Liver (tissue), 3 donors: Measurements from ENCODE around the gene RREB1.

ENCODE experiments used
- GABPA ChIP-seq, 2 donors: IDR thresholded peaks in 1 of 2; conservative IDR thresholded peaks in 1 of 2; 2 replicates each; pipeline ENCODE4 v1.6.1; 2016; ENCODE audit warnings: antibody characterized with exemption in 2 of 2, mild to moderate bottlenecking in 1 of 2, moderate library complexity in 1 of 2
- HNF4A ChIP-seq, 2 donors: conservative IDR thresholded peaks; 2 replicates each; pipeline ENCODE4 v1.6.1; 2016; ENCODE audit warnings: antibody characterized with exemption in 2 of 2, mild to moderate bottlenecking in 2 of 2
- JUND ChIP-seq, 2 donors: IDR thresholded peaks; 2 replicates each; pipeline ENCODE4 v1.6.1; 2016; ENCODE audit warnings: antibody characterized with exemption in 2 of 2
- RAD21 ChIP-seq, 2 donors: IDR thresholded peaks; 2 replicates each; pipeline ENCODE4 v1.6.1; 2016; ENCODE audit warnings: antibody characterized with exemption in 2 of 2, mild to moderate bottlenecking in 2 of 2
- TAF1 ChIP-seq: conservative IDR thresholded peaks from 2 replicates; pipeline ENCODE4 v1.6.1; 2016; ENCODE audit warnings: antibody characterized with exemption, mild to moderate bottlenecking
- TF ChIP-seq, protein P1 (sequence below): fragments of 150-350 bp; IDR thresholded peaks from 2 replicates; pipeline ENCODE4 v1.5.1; 2017; ENCODE audit warnings: improper control_type of control experiment, low read depth, low read length; ENCODE audit not compliant: missing input control
- TF ChIP-seq, protein P2 (sequence below): IDR thresholded peaks from 2 replicates; pipeline ENCODE4 v1.6.1; 2016; ENCODE audit warnings: antibody characterized with exemption, mild to moderate bottlenecking
- TF ChIP-seq, protein P3 (sequence below): IDR thresholded peaks from 2 replicates; pipeline ENCODE4 v1.6.1; 2016; ENCODE audit warnings: antibody characterized with exemption
- TF ChIP-seq, protein P4 (sequence below): IDR thresholded peaks from 2 replicates; pipeline ENCODE4 v1.6.1; 2016; ENCODE audit warnings: antibody characterized with exemption
- TF ChIP-seq, protein P5 (sequence below): IDR thresholded peaks from 2 replicates; pipeline ENCODE4 v1.6.1; 2016; ENCODE audit warnings: antibody characterized with exemption
- donor health status: healthy.
- donor health status: healthy.

DNA sequence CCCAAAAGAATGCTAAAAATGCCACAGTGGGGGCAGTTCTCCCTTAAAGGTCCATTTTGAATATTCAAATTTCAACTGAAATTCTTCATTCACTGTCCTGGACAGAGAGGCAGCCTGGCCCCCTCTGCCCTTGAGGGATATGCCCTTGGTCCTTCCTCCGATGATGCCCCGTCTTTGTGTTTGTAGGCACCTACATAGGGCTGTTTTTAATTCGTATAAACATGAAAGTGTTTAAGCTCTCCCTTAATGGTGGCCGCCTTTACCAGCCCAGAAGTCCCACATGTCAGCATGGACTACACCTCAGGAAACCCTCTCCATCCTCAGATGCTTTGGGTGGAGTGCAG lies 135.0 kb downstream of the RREB1 start:
- TF ChIP-seq, protein P1, sequence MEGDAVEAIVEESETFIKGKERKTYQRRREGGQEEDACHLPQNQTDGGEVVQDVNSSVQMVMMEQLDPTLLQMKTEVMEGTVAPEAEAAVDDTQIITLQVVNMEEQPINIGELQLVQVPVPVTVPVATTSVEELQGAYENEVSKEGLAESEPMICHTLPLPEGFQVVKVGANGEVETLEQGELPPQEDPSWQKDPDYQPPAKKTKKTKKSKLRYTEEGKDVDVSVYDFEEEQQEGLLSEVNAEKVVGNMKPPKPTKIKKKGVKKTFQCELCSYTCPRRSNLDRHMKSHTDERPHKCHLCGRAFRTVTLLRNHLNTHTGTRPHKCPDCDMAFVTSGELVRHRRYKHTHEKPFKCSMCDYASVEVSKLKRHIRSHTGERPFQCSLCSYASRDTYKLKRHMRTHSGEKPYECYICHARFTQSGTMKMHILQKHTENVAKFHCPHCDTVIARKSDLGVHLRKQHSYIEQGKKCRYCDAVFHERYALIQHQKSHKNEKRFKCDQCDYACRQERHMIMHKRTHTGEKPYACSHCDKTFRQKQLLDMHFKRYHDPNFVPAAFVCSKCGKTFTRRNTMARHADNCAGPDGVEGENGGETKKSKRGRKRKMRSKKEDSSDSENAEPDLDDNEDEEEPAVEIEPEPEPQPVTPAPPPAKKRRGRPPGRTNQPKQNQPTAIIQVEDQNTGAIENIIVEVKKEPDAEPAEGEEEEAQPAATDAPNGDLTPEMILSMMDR = no peak
- no peak for TF ChIP-seq HNF4A (conservative IDR thresholded peaks at IDR 0.05)
- TF ChIP-seq, protein P2, sequence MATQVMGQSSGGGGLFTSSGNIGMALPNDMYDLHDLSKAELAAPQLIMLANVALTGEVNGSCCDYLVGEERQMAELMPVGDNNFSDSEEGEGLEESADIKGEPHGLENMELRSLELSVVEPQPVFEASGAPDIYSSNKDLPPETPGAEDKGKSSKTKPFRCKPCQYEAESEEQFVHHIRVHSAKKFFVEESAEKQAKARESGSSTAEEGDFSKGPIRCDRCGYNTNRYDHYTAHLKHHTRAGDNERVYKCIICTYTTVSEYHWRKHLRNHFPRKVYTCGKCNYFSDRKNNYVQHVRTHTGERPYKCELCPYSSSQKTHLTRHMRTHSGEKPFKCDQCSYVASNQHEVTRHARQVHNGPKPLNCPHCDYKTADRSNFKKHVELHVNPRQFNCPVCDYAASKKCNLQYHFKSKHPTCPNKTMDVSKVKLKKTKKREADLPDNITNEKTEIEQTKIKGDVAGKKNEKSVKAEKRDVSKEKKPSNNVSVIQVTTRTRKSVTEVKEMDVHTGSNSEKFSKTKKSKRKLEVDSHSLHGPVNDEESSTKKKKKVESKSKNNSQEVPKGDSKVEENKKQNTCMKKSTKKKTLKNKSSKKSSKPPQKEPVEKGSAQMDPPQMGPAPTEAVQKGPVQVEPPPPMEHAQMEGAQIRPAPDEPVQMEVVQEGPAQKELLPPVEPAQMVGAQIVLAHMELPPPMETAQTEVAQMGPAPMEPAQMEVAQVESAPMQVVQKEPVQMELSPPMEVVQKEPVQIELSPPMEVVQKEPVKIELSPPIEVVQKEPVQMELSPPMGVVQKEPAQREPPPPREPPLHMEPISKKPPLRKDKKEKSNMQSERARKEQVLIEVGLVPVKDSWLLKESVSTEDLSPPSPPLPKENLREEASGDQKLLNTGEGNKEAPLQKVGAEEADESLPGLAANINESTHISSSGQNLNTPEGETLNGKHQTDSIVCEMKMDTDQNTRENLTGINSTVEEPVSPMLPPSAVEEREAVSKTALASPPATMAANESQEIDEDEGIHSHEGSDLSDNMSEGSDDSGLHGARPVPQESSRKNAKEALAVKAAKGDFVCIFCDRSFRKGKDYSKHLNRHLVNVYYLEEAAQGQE = no peak
- TF ChIP-seq, protein P3, sequence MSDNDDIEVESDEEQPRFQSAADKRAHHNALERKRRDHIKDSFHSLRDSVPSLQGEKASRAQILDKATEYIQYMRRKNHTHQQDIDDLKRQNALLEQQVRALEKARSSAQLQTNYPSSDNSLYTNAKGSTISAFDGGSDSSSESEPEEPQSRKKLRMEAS = no peak
- TF ChIP-seq RAD21 (IDR thresholded peaks at IDR 0.05) = no peak
- TF ChIP-seq, protein P4, sequence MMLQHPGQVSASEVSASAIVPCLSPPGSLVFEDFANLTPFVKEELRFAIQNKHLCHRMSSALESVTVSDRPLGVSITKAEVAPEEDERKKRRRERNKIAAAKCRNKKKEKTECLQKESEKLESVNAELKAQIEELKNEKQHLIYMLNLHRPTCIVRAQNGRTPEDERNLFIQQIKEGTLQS = no peak
- TF ChIP-seq TAF1 = no peak
- TF ChIP-seq, protein P5, sequence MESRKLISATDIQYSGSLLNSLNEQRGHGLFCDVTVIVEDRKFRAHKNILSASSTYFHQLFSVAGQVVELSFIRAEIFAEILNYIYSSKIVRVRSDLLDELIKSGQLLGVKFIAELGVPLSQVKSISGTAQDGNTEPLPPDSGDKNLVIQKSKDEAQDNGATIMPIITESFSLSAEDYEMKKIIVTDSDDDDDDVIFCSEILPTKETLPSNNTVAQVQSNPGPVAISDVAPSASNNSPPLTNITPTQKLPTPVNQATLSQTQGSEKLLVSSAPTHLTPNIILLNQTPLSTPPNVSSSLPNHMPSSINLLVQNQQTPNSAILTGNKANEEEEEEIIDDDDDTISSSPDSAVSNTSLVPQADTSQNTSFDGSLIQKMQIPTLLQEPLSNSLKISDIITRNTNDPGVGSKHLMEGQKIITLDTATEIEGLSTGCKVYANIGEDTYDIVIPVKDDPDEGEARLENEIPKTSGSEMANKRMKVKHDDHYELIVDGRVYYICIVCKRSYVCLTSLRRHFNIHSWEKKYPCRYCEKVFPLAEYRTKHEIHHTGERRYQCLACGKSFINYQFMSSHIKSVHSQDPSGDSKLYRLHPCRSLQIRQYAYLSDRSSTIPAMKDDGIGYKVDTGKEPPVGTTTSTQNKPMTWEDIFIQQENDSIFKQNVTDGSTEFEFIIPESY = no peak
- no peak for TF ChIP-seq JUND (IDR thresholded peaks at IDR 0.05)
- no peak for TF ChIP-seq GABPA (IDR thresholded peaks at IDR 0.05 in 1 of 2, conservative IDR thresholded peaks at IDR 0.05 in 1 of 2)
